Loucy (cell line): ENCODE measurements around the gene SLC7A6OS.

Experiments
- EZH2phosphoT487 ChIP-seq: fragments of 200-600 bp; IDR thresholded peaks from 2 replicates; pipeline ENCODE4 v1.6.1; 2018; ENCODE audit warnings: antibody characterized with exemption, mild to moderate bottlenecking, moderate library complexity, borderline replicate concordance
- TF ChIP-seq, protein P1 (sequence below): fragments of 200-600 bp; sonication (generic); conservative IDR thresholded peaks from 2 replicates; pipeline ENCODE4 v1.5.1; 2014; ENCODE audit warnings: mild to moderate bottlenecking, antibody characterized with exemption, low read length

DNA sequence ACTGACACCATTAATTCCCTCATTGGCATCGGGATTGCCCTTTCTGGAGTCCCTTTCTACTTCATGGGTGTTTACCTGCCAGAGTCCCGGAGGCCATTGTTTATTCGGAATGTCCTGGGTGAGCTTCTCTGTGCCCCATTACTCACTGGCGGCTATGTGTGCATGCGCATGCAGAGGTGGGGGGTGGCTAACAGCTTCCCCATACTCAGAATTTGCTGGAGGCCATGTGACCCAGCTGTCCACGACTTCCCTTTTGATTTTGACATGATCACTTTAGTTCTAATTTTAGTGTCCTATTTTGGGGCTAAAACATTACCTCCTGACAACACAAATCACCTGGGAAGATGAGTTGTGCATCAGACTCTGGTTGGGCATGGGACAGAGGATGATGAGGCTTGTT is 14.1 kb downstream of the SLC7A6OS start:
- TF ChIP-seq, protein P1, sequence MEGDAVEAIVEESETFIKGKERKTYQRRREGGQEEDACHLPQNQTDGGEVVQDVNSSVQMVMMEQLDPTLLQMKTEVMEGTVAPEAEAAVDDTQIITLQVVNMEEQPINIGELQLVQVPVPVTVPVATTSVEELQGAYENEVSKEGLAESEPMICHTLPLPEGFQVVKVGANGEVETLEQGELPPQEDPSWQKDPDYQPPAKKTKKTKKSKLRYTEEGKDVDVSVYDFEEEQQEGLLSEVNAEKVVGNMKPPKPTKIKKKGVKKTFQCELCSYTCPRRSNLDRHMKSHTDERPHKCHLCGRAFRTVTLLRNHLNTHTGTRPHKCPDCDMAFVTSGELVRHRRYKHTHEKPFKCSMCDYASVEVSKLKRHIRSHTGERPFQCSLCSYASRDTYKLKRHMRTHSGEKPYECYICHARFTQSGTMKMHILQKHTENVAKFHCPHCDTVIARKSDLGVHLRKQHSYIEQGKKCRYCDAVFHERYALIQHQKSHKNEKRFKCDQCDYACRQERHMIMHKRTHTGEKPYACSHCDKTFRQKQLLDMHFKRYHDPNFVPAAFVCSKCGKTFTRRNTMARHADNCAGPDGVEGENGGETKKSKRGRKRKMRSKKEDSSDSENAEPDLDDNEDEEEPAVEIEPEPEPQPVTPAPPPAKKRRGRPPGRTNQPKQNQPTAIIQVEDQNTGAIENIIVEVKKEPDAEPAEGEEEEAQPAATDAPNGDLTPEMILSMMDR = no peak
- no peak for TF ChIP-seq EZH2phosphoT487
